Measurements from ENCODE around the gene ETV1.
"Not testable (repeated sequence)": the region's sequence is repeated elsewhere in the genome, so short reads cannot be mapped to it uniquely, and the experiment has no call there.

ETV1 gene

DNA sequence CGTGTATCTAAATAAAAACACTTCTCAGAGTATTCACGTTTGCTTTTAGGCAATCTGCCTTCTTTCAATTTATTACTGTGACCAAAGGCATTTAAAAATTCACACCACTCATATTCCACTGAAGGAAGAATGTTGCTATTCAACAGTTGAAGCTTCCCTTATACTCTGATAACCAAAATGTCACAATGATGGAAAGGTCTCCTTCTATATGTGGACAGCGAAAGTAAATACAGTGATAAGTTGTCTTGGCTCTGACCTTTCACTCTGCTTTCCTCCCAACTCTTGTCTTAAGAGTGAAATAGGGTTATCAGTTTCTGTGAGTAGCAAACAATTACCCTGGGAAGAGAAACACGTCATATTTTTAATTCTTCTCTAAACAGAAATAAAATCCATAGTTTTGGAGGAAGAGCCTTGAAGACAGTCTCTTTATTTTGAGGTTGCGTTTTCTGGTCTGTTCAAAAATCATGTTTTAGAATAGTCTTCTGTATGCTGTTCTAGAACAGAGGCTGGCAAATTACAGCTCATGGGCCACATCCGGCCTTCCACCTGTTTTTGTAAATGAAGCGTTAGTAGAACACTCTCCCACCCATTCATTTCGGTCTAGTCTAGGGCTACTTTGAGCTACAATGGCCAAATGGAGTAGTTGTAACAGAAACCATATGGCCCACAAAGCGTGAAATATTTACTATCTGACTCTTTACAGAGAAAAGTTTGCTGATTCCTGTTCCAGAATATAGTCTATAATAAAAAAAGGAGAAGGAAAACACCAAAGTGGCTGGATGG lies 41.3 kb downstream of the ETV1 start:
- TF ChIP-seq POLR2A (IDR thresholded peaks at IDR 0.05; ENCODE audit: low read depth, low read length) (no peak), PAX5 (IDR thresholded peaks at IDR 0.05; ENCODE audit: insufficient read depth, low read length, severe bottlenecking) (no peak), POU2F2 (IDR thresholded peaks at IDR 0.05; ENCODE audit: low read depth, low read length) (no peak), TAF1 (IDR thresholded peaks at IDR 0.05; ENCODE audit: low read depth, low read length) (no peak), SPI1 (IDR thresholded peaks at IDR 0.05; ENCODE audit: low read depth, low read length) (no peak), POLR2AphosphoS5 (IDR thresholded peaks at IDR 0.05; ENCODE audit: low read depth, low read length) (no peak)
- no peak for FAIRE-seq
- no peak for DNase-seq (ENCODE audit: insufficient read length, low spot score)

DNA sequence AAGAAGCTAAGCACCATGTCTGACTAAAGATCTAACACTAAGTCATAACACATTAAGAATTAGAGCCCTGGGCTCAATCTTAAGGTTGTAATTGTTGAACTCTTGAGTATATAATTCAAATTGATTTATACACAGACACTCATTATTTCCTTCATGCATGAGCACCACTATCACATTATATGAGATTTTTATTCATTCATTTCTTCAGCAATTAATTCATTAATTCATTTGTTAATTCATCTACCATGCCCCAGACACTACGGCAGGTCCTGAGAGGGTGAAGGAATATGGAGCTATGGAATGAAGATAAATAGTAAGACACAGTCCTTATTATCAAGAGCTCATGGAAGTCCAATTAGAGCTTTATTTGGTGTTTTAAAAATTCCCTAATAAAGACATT lies 41.9 kb downstream of the ETV1 start:
- TF ChIP-seq PAX5 (IDR thresholded peaks at IDR 0.05; ENCODE audit: insufficient read depth, low read length, severe bottlenecking) (no peak), TAF1 (IDR thresholded peaks at IDR 0.05; ENCODE audit: low read depth, low read length) (no peak)
- DNase-seq (ENCODE audit: insufficient read length, low spot score) (no peak), FAIRE-seq (no peak)

DNA sequence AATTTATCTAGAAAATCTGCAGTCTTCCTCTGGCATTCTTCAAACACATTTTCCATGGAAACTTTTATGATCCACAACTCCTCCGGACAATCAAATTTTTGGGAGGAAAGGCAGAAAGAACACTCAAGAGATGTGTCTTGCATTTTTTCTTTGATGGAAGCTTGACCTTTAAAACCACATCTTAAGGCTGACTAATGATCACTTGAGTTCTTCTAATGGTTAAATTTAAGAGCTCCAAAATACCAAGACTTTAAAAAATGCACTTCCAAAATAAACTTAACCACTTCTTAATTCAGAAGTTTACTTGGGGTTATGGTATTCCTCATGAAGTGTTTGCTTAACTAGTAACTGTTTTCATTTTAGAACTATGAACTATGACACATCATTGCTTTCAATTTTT lies 43.3 kb downstream of the ETV1 start:
- no peak for DNase-seq (ENCODE audit: insufficient read length, low spot score)
- FAIRE-seq: no peak
- TF ChIP-seq POLR2A (IDR thresholded peaks at IDR 0.05; ENCODE audit: low read depth, low read length) (no peak), POU2F2 (IDR thresholded peaks at IDR 0.05; ENCODE audit: low read depth, low read length) (no peak), SPI1 (IDR thresholded peaks at IDR 0.05; ENCODE audit: low read depth, low read length) (no peak), PAX5 (IDR thresholded peaks at IDR 0.05; ENCODE audit: insufficient read depth, low read length, severe bottlenecking) (no peak), TAF1 (IDR thresholded peaks at IDR 0.05; ENCODE audit: low read depth, low read length) (no peak), POLR2AphosphoS5 (IDR thresholded peaks at IDR 0.05; ENCODE audit: low read depth, low read length) (no peak)

DNA sequence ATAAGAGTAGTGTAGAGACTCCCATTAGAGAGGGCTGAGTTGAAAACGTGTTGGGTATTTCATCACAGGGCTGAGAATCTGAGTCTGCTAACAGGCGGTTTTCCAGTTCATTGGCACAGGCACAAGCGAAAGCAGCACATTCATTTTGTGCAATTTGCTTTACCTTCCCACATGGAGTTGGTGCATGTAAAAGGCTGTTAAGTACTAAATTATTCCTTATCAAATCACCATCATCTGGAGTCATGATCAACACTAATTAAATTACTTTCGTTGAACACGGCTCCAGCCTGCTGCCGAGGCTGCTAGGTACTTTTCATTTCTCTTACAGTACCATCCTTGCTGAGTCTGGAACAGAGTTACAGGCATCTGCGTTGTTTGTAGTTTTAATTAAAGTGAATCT lies 43.8 kb downstream of the ETV1 start:
- FAIRE-seq (no peak), DNase-seq (ENCODE audit: insufficient read length, low spot score) (no peak)
- TF ChIP-seq SPI1 (IDR thresholded peaks at IDR 0.05; ENCODE audit: low read depth, low read length): no peak
- no peak for TF ChIP-seq POLR2A (IDR thresholded peaks at IDR 0.05; ENCODE audit: low read depth, low read length)
- no peak for TF ChIP-seq TAF1 (IDR thresholded peaks at IDR 0.05; ENCODE audit: low read depth, low read length)
- TF ChIP-seq POLR2AphosphoS5 (IDR thresholded peaks at IDR 0.05; ENCODE audit: low read depth, low read length): no peak
- no peak for TF ChIP-seq PAX5 (IDR thresholded peaks at IDR 0.05; ENCODE audit: insufficient read depth, low read length, severe bottlenecking)
- TF ChIP-seq POU2F2 (IDR thresholded peaks at IDR 0.05; ENCODE audit: low read depth, low read length): no peak

DNA sequence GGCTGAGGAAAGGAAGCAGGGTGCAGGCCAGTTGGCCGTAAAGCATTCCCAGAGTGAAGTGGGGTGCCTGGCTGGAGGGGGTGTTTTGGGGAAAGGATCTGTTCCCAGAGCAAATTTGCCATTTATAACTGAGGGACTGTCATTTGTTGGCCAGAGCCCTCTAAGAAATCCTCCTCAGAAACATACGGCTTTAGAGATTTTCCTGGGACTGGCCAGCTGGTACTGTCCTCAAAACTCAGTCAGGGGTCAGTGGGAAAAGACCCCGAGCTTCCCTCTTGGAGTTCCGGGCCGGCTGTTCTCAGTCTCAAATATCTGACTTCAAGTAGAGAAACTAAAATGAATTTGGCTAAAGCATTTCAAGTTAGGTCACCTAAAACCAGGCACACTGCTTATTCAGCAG lies 55.9 kb downstream of the ETV1 start:
- TF ChIP-seq PAX5 (IDR thresholded peaks at IDR 0.05; ENCODE audit: insufficient read depth, low read length, severe bottlenecking) (no peak), TAF1 (IDR thresholded peaks at IDR 0.05; ENCODE audit: low read depth, low read length) (no peak), POLR2AphosphoS5 (IDR thresholded peaks at IDR 0.05; ENCODE audit: low read depth, low read length) (no peak), POU2F2 (IDR thresholded peaks at IDR 0.05; ENCODE audit: low read depth, low read length) (no peak), POLR2A (IDR thresholded peaks at IDR 0.05; ENCODE audit: low read depth, low read length) (no peak), SPI1 (IDR thresholded peaks at IDR 0.05; ENCODE audit: low read depth, low read length) (no peak)
- no peak for FAIRE-seq
- no peak for DNase-seq (ENCODE audit: insufficient read length, low spot score)

DNA sequence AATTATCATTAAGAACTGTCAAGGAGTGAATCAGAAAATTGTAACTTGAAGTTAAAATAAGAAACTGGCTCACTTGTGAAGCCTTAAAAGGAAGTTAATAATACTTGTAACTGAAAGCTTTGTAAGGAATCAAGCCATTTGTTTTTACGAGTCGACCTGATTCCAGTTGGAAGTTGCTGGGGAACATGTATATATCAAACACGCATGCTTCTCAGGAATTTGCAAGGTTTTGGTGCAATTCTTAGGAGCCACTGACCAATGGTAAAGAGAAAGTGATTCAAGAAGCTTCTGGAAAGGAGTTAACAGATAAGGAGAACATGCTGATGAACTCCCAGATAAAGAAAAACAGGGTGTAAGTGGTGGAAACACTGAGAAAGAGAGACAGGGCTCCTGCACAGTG lies 56.4 kb downstream of the ETV1 start:
- TF ChIP-seq POU2F2 (IDR thresholded peaks at IDR 0.05; ENCODE audit: low read depth, low read length): no peak
- no peak for TF ChIP-seq TAF1 (IDR thresholded peaks at IDR 0.05; ENCODE audit: low read depth, low read length)
- TF ChIP-seq POLR2AphosphoS5 (IDR thresholded peaks at IDR 0.05; ENCODE audit: low read depth, low read length): no peak
- no peak for TF ChIP-seq SPI1 (IDR thresholded peaks at IDR 0.05; ENCODE audit: low read depth, low read length)
- no peak for TF ChIP-seq PAX5 (IDR thresholded peaks at IDR 0.05; ENCODE audit: insufficient read depth, low read length, severe bottlenecking)
- TF ChIP-seq POLR2A (IDR thresholded peaks at IDR 0.05; ENCODE audit: low read depth, low read length): no peak
- no peak for DNase-seq (ENCODE audit: insufficient read length, low spot score)
- FAIRE-seq: no peak

DNA sequence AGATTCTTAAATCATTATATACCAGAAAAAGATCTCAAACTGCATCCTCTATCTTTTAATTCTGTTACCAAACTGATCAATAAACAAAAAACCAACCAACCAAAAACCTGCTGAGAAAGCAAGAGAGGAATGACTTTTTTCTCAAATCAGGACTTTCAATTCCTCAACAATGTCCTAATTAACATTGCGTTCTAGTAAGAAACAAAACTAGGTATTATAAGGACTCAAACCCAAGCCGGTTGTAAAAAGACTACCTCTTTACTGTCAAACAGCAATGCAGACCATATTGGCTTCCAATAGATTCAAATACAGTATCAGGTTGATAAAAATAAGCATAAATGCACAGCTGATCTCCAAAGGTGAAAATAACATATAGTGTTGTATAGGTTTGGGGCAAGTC lies 57.3 kb downstream of the ETV1 start:
- FAIRE-seq (no peak), DNase-seq (ENCODE audit: insufficient read length, low spot score) (no peak)
- TF ChIP-seq POLR2A (IDR thresholded peaks at IDR 0.05; ENCODE audit: low read depth, low read length) (no peak), POLR2AphosphoS5 (IDR thresholded peaks at IDR 0.05; ENCODE audit: low read depth, low read length) (no peak), POU2F2 (IDR thresholded peaks at IDR 0.05; ENCODE audit: low read depth, low read length) (no peak), PAX5 (IDR thresholded peaks at IDR 0.05; ENCODE audit: insufficient read depth, low read length, severe bottlenecking) (no peak), TAF1 (IDR thresholded peaks at IDR 0.05; ENCODE audit: low read depth, low read length) (no peak), SPI1 (IDR thresholded peaks at IDR 0.05; ENCODE audit: low read depth, low read length) (no peak)

DNA sequence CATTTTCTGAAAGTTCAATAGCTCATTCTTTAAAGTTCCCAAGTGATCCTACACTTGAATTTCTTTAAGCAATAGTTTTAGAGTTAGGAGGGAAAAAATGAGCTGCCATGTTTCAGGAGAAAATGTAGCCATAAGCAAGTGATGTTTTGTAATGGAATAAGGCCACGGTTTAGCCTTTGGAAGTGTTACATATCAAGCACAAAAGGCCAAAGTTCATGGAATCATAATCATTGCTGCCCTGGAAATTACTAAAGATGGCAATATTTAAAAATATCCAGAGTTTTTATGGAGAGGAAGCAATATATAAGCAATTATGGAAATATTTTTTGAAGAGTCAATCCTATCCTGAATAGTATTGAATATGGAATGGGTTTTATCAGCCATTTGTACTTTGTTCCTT lies 68.4 kb downstream of the ETV1 start:
- FAIRE-seq (no peak), DNase-seq (ENCODE audit: insufficient read length, low spot score) (no peak)
- TF ChIP-seq SPI1 (IDR thresholded peaks at IDR 0.05; ENCODE audit: low read depth, low read length) (no peak), POLR2A (IDR thresholded peaks at IDR 0.05; ENCODE audit: low read depth, low read length) (no peak), POU2F2 (IDR thresholded peaks at IDR 0.05; ENCODE audit: low read depth, low read length) (no peak), PAX5 (IDR thresholded peaks at IDR 0.05; ENCODE audit: insufficient read depth, low read length, severe bottlenecking) (no peak), POLR2AphosphoS5 (IDR thresholded peaks at IDR 0.05; ENCODE audit: low read depth, low read length) (no peak), TAF1 (IDR thresholded peaks at IDR 0.05; ENCODE audit: low read depth, low read length) (no peak)

DNA sequence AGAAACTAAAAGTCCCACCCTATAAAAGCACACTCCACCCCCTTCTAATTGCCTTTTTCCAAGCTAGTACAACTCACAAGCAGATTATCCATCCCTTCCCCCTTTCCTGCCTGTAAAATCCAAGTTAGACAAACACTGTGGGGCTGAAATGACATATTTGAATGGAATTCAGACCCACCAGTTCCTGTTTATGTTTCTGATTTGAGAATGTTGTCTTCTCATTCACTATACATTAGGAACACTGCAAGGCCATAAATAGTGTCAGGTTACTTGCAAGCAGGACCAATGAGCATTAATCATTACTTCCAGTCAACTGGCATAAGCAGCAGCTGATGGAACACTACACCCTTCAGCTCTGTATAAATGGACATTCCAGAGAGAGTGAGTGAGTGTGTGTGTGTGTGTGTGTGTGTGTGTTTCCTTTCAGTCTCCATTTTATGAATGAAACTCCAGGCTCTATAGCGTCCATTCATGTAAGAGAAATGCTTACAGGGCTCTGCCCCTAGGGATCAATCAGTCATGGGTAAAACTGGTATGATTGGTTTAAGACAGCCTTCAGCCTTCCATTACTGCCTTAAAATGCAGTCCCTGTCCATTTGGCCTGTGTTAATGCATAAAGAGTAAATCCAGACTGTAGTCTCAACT lies 69.3 kb downstream of the ETV1 start:
- no peak for DNase-seq (ENCODE audit: insufficient read length, low spot score)
- no peak for FAIRE-seq
- TF ChIP-seq POLR2AphosphoS5 (IDR thresholded peaks at IDR 0.05; ENCODE audit: low read depth, low read length) (no peak), POLR2A (IDR thresholded peaks at IDR 0.05; ENCODE audit: low read depth, low read length) (no peak), TAF1 (IDR thresholded peaks at IDR 0.05; ENCODE audit: low read depth, low read length) (no peak), POU2F2 (IDR thresholded peaks at IDR 0.05; ENCODE audit: low read depth, low read length) (no peak), SPI1 (IDR thresholded peaks at IDR 0.05; ENCODE audit: low read depth, low read length) (no peak), PAX5 (IDR thresholded peaks at IDR 0.05; ENCODE audit: insufficient read depth, low read length, severe bottlenecking) (no peak)

DNA sequence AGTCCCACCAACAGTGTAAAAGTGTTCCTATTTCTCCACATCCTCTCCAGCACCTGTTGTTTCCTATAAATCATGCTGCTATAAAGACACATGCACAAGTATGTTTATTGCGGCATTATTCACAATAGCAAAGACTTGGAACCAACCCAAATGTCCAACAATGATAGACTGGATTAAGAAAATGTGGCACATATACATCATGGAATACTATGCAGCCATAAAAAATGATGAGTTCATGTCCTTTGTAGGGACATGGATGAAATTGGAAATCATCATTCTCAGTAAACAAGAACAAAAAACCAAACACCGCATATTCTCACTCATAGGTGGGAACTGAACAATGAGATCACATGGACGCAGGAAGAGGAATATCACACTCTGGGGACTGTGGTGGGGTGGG lies 71.1 kb downstream of the ETV1 start:
- DNase-seq (ENCODE audit: insufficient read length, low spot score); FAIRE-seq: not testable (repeated sequence)

DNA sequence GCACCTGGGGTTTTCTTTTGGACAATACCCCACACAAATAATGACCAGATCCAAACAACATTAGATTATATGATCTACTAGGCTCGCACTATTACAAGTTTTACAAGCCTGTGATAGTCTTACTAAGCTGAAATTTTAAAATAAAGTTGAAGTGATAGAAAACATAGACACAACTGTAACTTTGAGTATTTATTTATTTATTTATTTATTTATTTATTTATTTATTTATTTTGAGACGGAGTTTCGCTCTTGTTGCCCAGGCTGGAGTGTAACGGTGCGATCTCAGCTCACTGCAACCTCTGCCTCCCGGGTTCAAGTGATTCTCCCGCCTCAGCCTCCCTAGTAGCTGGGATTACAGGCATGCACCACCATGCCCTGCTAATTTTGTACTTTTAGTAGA lies 72.4 kb downstream of the ETV1 start:
- DNase-seq (ENCODE audit: insufficient read length, low spot score); FAIRE-seq: not testable (repeated sequence)

Data from GM12891 (cell line).